Cardiac muscle cell (in vitro differentiated cells and primary cell): ENCODE measurements around the gene CELF2. TPM values are rescaled to one million over a fixed set of nuclear protein-coding genes. Genes with fewer than 3 reads are reported as not detected.

Source experiments
- DNase-seq, 2 donors: peaks; one replicate each; pipeline versions ENCODE4 v3.0.0 to v3.0.0-alpha.2; 2010 to 2017; ENCODE audit warnings: low read depth in 1 of 2, low spot score in 1 of 2
- H3K27ac ChIP-seq: fragments of 200-600 bp; sonication (generic); 2 replicates; pipeline ENCODE4 v1.5.1; 2016
- H3K27me3 ChIP-seq: fragments of 200-600 bp; sonication (generic); 2 replicates; pipeline ENCODE4 v1.6.0; 2016; ENCODE audit warnings: control low read depth
- H3K36me3 ChIP-seq: fragments of 200-600 bp; sonication (generic); 2 replicates; pipeline ENCODE4 v1.5.1; 2016; ENCODE audit warnings: control low read depth
- H3K4me1 ChIP-seq: fragments of 200-600 bp; sonication (generic); 2 replicates; pipeline ENCODE4 v1.8.1; 2017; ENCODE audit warnings: low read depth, mild to moderate bottlenecking, mixed run types
- H3K4me3 ChIP-seq: fragments of 200-600 bp; sonication (generic); 2 replicates; pipeline ENCODE4 v1.5.1; 2016; ENCODE audit warnings: mild to moderate bottlenecking
- H3K9me3 ChIP-seq: fragments of 200-600 bp; sonication (generic); 2 replicates; pipeline ENCODE4 v1.5.1; 2017; ENCODE audit warnings: low read depth, mild to moderate bottlenecking, control low read depth
- polyA plus RNA-seq: library from polyadenylated mRNA; unstranded; fragments of >200 nt; fragmentation: Nextera tagmentation; extraction: Ambion mirVana; gene quantifications from 2 replicates; pipeline ENCODE4 v1.2.1, GENCODE V29; 2016
- total RNA-seq: library from RNA; depleted of rRNA; stranded (reverse); fragments of >200 nt; gene quantifications from 2 replicates; pipeline ENCODE4 v1.2.3, GENCODE V29; 2016
- TF ChIP-seq, protein P1 (sequence below): IDR thresholded peaks from 2 replicates; pipeline ENCODE4 v1.5.1; 2012; ENCODE audit warnings: low read depth, mild to moderate bottlenecking, low read length

The CELF2 gene
- total and polyA plus RNA-seq, 2 experiments from 2014 or later, result 66.9 to 82.7 TPM

DNA sequence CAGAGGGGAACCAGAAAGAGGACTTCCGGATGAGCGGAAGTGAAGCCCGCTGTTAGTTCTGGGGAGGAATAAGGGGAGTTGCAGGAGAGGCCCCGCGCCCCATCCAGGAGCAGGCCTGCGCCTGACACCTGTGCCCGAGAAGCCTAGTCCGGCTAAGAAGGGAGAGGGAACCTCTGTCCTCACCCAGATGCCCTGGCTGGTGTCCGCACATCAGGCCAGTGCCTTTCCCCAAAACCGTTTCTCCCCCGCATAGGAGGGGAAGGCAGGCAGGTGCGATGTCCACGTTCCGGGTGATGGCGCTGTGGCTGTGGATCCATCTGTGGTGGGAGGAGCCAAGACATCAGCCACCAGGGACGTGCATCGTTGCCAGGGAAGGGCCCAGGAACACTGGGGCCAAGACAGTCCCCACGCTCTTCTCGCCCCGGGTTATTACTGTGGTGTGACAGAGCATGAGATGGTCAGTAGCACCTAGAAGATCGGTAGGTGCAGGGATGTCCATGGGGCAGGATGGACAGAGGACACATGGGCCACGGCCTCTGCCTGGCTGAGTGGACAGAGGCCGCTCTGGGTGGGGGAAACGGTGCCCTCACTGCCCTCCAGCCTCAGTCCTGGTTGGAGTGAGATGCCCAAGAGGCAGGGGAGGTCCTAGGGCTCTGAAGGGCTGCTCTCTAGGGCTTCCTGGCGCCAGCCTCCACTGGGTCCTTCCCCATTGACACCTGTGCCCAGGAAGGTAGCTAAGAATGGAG is 262.7 kb downstream of the CELF2 start:
- Histone ChIP-seq H3K4me3 (no peak overlapping the region), H3K27ac (no peak overlapping the region), H3K4me1 (no peaks in the 10 kb centered on the region), H3K36me3 (peaks cover 21% of the 10 kb centered on the region), H3K27me3 (no peaks in the 10 kb centered on the region), H3K9me3 (no peaks in the 10 kb centered on the region)
- DNase-seq, result no peak
- TF ChIP-seq, protein P1, sequence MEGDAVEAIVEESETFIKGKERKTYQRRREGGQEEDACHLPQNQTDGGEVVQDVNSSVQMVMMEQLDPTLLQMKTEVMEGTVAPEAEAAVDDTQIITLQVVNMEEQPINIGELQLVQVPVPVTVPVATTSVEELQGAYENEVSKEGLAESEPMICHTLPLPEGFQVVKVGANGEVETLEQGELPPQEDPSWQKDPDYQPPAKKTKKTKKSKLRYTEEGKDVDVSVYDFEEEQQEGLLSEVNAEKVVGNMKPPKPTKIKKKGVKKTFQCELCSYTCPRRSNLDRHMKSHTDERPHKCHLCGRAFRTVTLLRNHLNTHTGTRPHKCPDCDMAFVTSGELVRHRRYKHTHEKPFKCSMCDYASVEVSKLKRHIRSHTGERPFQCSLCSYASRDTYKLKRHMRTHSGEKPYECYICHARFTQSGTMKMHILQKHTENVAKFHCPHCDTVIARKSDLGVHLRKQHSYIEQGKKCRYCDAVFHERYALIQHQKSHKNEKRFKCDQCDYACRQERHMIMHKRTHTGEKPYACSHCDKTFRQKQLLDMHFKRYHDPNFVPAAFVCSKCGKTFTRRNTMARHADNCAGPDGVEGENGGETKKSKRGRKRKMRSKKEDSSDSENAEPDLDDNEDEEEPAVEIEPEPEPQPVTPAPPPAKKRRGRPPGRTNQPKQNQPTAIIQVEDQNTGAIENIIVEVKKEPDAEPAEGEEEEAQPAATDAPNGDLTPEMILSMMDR, result no peak

DNA sequence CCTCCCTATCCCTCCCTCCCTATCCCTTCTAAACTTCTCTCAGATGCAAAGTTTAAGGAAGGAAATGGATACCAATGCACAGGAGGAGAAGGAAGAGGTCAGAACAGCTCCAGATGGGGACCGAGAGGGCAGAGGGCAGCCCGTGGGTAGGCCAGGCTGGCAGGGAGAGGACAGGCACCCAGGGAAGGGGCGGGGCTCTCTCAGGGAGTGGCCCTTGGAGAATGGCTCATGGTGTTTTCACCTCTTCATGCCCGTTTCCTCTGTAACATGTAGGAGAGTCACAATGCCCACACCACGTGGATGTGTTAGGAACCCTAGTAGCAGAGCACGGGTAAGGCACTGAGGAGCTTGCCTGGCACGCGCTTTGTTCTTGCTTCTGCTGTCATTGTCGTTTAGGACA is 264.5 kb downstream of the CELF2 start:
- H3K27me3 ChIP-seq, result no peaks in the 10 kb centered on the region
- no peak overlapping the region for H3K4me3 ChIP-seq
- no peaks in the 10 kb centered on the region for H3K9me3 ChIP-seq
- H3K36me3 ChIP-seq, result peaks cover 21% of the 10 kb centered on the region
- no peak for DNase-seq
- no peak overlapping the region for H3K27ac ChIP-seq
- TF ChIP-seq, protein P1, result no peak
- H3K4me1 ChIP-seq, result no peaks in the 10 kb centered on the region

DNA sequence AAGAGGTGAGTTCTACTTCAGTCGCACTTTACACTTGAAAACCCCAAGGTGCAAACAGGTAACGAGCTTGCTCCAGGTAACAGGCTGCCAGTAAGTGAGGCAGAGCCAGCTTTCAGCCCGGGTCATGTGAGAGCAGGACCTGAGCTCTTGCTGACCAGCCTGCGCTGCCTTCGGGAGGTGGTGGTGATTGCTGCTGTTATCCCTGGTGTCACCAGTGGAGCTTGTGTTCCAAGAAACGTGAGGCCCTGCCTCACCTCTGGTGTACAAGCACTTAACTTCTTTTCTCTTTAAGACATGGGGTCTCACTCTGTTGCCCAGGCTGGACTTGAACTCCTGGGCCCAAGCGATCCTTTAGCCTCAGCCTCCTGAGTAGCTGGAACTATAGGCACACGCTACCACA is 265.0 kb downstream of the CELF2 start:
- H3K4me1 ChIP-seq, result no peaks in the 10 kb centered on the region
- H3K27me3 ChIP-seq, result no peaks in the 10 kb centered on the region
- no peaks in the 10 kb centered on the region for H3K9me3 ChIP-seq
- H3K27ac ChIP-seq, result no peak overlapping the region
- peaks cover 21% of the 10 kb centered on the region for H3K36me3 ChIP-seq
- H3K4me3 ChIP-seq, result no peak overlapping the region
- DNase-seq, result no peak
- TF ChIP-seq, protein P1, result no peak

DNA sequence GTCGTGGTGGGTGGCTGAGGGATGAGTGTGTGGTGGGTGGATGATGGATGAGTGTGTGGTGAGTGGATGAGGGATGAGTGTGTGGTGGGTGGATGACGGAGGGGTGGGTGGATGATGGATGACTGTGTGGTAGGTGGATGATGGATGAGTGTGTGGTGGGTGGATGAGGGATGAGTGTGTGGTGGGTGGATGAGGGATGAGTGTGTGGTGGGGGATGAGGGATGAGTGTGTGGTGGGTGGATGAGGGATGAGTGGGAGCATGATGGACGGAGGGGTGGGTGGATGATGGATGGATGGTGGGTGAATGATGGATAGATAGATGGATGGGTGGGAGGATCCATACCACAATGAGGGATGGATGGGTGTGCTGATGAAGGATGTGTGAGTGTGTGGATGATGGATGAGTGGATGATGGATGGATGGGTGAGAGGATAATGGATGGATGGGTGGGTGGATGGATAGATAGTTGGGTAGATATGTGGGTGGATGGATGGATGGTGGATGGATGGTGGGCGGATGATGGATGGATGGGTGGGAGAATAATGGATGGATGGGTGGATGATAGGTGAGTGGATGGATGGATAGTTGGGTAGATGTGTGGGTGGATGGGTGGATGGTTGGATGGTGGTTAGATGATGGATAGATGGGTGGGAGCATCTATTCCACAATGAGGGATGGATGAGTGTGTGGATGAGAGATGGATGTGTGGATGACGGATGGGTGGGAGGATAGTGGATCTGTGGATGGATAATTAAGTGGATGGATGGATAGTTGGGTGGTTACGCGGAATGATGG is 266.8 kb downstream of the CELF2 start:
- H3K9me3 ChIP-seq, result no peaks in the 10 kb centered on the region
- H3K4me3 ChIP-seq, result no peak overlapping the region
- peaks cover 17% of the 10 kb centered on the region for H3K36me3 ChIP-seq
- no peaks in the 10 kb centered on the region for H3K4me1 ChIP-seq
- no peak for DNase-seq
- no peak overlapping the region for H3K27ac ChIP-seq
- H3K27me3 ChIP-seq, result no peaks in the 10 kb centered on the region
- TF ChIP-seq, protein P1, result no peak

DNA sequence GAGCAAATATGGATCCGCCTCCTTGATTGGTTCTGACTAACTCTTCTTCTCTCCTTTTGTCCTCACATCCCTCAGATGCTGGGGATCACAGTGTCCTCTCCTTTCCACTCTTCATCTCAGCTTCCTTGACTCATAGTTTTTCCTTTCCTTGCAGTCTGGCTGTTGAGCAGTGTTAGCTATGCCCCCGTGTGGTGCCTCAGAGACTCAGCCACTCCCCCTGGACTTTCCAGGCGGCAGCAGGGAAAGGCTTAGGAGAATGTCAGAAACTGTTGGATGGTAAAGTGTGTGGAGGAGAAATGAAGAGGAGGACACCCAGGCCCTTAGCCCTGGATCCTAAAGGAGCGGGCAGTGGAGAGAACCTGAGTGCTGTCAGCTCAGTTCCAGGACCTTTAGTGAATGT is 267.5 kb downstream of the CELF2 start:
- Histone ChIP-seq H3K27me3 (no peaks in the 10 kb centered on the region), H3K36me3 (peaks cover 14% of the 10 kb centered on the region), H3K9me3 (no peaks in the 10 kb centered on the region), H3K27ac (no peak overlapping the region), H3K4me1 (no peaks in the 10 kb centered on the region), H3K4me3 (no peak overlapping the region)
- TF ChIP-seq, protein P1, result peak; percentile 7
- no peak for DNase-seq
